ENCODE measurements around the gene SMAD9. TPM values are rescaled to one million over a fixed set of nuclear protein-coding genes. Genes with fewer than 3 reads are reported as not detected.

The SMAD9 gene
- total and polyA plus RNA-seq, 2 experiments from 2014 or later, result 3.2 to 5.8 TPM

DNA sequence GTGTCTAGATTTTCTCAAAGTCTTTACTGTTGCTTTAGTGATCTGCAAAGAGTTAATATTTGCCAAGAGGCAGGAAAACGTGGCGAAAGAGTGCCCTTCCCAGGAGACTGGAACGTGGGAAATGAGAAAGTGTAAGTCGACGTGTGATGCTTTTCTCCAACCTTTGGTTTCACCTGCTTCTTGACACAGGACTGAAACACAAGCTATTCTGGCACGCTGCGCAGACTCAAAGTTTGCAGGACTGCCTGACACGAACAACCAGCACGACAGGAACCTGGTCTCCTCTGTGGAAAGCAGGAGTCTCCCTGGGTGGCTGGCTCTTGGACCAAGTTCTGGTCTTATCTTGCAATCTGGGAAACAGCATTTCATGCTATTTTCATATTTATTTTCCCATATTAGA, 72.4 kb downstream of the SMAD9 start:
- H3K27ac ChIP-seq, result no peak overlapping the region
- no peaks in the 10 kb centered on the region for H3K4me1 ChIP-seq (ENCODE audit: insufficient read depth)
- H3K36me3 ChIP-seq (replicated peaks; ENCODE audit: insufficient read depth, low read depth), result no peaks in the 10 kb centered on the region
- H3K4me3 ChIP-seq, result no peak overlapping the region
- TF ChIP-seq EZH2 (IDR thresholded peaks at IDR 0.05; ENCODE audit: borderline replicate concordance) (no peak), EZH2phosphoT487 (IDR thresholded peaks at IDR 0.05; ENCODE audit: low read depth, severe bottlenecking, unreplicated experiment) (no peak)
- TF ChIP-seq, protein P1, sequence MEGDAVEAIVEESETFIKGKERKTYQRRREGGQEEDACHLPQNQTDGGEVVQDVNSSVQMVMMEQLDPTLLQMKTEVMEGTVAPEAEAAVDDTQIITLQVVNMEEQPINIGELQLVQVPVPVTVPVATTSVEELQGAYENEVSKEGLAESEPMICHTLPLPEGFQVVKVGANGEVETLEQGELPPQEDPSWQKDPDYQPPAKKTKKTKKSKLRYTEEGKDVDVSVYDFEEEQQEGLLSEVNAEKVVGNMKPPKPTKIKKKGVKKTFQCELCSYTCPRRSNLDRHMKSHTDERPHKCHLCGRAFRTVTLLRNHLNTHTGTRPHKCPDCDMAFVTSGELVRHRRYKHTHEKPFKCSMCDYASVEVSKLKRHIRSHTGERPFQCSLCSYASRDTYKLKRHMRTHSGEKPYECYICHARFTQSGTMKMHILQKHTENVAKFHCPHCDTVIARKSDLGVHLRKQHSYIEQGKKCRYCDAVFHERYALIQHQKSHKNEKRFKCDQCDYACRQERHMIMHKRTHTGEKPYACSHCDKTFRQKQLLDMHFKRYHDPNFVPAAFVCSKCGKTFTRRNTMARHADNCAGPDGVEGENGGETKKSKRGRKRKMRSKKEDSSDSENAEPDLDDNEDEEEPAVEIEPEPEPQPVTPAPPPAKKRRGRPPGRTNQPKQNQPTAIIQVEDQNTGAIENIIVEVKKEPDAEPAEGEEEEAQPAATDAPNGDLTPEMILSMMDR (IDR thresholded peaks at IDR 0.05; ENCODE audit: poor library complexity), result no peak
- WGBS (ENCODE audit: low lambda C conversion rate, missing lambda C conversion rate), result 59% methylated on average over 9 of the region's 9 CpGs
- no peaks in the 10 kb centered on the region for H3K27me3 ChIP-seq
- H4K20me1 ChIP-seq (ENCODE audit: insufficient read depth, poor library complexity, severe bottlenecking), result no peaks in the 10 kb centered on the region
- H3K9me2 ChIP-seq (replicated peaks; ENCODE audit: insufficient read depth), result no peaks in the 10 kb centered on the region
- H3K79me2 ChIP-seq, result no peaks in the 10 kb centered on the region
- DNase-seq (ENCODE audit: low spot score), result peak; percentile 11
- H2AFZ ChIP-seq, result no peak overlapping the region
- no peak overlapping the region for H3K4me2 ChIP-seq
- no peaks in the 10 kb centered on the region for H3K9me3 ChIP-seq (ENCODE audit: low read depth)

- WGBS (ENCODE audit: low lambda C conversion rate, missing lambda C conversion rate), result 88% methylated on average over 5 of the region's 5 CpGs
- Histone ChIP-seq H3K9me2 (replicated peaks; ENCODE audit: insufficient read depth) (no peaks in the 10 kb centered on the region), H3K4me1 (ENCODE audit: insufficient read depth) (no peaks in the 10 kb centered on the region), H3K79me2 (no peaks in the 10 kb centered on the region), H3K36me3 (replicated peaks; ENCODE audit: insufficient read depth, low read depth) (no peaks in the 10 kb centered on the region), H4K20me1 (ENCODE audit: insufficient read depth, poor library complexity, severe bottlenecking) (no peaks in the 10 kb centered on the region), H3K27me3 (no peaks in the 10 kb centered on the region), H2AFZ (no peak overlapping the region), H3K4me2 (no peak overlapping the region), H3K9me3 (ENCODE audit: low read depth) (no peaks in the 10 kb centered on the region), H3K27ac (no peak overlapping the region), H3K4me3 (no peak overlapping the region)
- no peak for DNase-seq (ENCODE audit: low spot score)
- no peak for TF ChIP-seq EZH2 (IDR thresholded peaks at IDR 0.05; ENCODE audit: borderline replicate concordance)
- TF ChIP-seq, protein P1 (IDR thresholded peaks at IDR 0.05; ENCODE audit: poor library complexity), result peak; percentile 27
- TF ChIP-seq EZH2phosphoT487 (IDR thresholded peaks at IDR 0.05; ENCODE audit: low read depth, severe bottlenecking, unreplicated experiment), result no peak
Observed at GRCh38 chr13:36841391-36841790, 78.6 kb downstream of the SMAD9 start.

- Histone ChIP-seq H3K9me2 (replicated peaks; ENCODE audit: insufficient read depth) (no peaks in the 10 kb centered on the region), H3K79me2 (no peaks in the 10 kb centered on the region), H3K9me3 (ENCODE audit: low read depth) (no peaks in the 10 kb centered on the region), H3K4me2 (no peak overlapping the region), H3K27me3 (no peaks in the 10 kb centered on the region), H3K36me3 (replicated peaks; ENCODE audit: insufficient read depth, low read depth) (no peaks in the 10 kb centered on the region), H2AFZ (no peak overlapping the region), H4K20me1 (ENCODE audit: insufficient read depth, poor library complexity, severe bottlenecking) (no peaks in the 10 kb centered on the region), H3K27ac (no peak overlapping the region), H3K4me1 (ENCODE audit: insufficient read depth) (no peaks in the 10 kb centered on the region), H3K4me3 (no peak overlapping the region)
- DNase-seq (ENCODE audit: low spot score), result no peak
- TF ChIP-seq, protein P1 (IDR thresholded peaks at IDR 0.05; ENCODE audit: poor library complexity), result peak; percentile 22
- no peak for TF ChIP-seq EZH2 (IDR thresholded peaks at IDR 0.05; ENCODE audit: borderline replicate concordance)
- TF ChIP-seq EZH2phosphoT487 (IDR thresholded peaks at IDR 0.05; ENCODE audit: low read depth, severe bottlenecking, unreplicated experiment), result no peak
- WGBS (ENCODE audit: low lambda C conversion rate, missing lambda C conversion rate), result 59% methylated on average over 3 of the region's 3 CpGs
Observed at GRCh38 chr13:36840718-36841250, 79.3 kb downstream of the SMAD9 start.
